Measurements from ENCODE around the gene TOGARAM2.

Gene TOGARAM2

GRCh38 chr2:28981016-28981441, at the start of gene TOGARAM2:
TOGARAM2 (plus strand) TSS chr2:28981298; CDS start chr2:28994835, 13,537 bp downstream.
- DNase-seq = no peak

DNA sequence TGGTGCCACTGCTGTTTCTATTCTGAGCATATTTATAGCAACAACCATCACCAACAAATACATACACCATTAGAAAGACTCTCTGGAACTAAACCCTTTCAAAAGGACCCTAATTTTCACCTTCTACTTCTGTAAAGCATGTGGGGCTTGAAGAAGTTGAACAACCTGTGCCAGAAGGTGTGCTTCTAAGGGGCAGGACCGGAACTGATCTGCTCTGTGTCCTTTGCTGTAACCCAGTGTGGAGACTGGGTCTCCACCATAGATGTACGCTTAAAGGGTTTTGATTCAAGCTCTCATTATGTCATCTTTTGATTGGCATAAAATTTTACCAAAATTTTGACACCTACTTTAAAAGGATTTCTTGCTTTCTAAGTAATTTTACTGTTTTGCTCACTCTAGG, 46.3 kb upstream of the TOGARAM2 start:
- DNase-seq = no peak

DNA sequence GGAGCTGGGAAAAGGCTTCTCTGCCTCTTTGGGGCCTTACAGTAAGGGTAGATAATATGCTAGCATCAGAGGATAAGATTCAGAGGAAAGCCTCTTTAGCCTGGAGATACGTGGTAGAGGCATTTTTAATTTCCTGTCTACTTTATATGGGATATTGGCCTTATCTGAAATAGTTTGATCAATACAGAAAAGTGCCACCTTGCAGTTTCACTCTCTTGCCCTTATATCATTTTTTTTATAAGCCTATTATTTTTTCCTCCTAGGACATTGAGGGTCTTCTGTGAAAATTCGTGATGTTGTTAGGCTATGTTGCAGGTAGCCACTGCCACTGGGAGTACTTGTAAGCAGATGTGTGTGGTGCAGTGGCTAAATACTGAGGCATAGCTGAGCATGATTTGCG, 40.1 kb upstream of the TOGARAM2 start:
- no peak for DNase-seq

DNA sequence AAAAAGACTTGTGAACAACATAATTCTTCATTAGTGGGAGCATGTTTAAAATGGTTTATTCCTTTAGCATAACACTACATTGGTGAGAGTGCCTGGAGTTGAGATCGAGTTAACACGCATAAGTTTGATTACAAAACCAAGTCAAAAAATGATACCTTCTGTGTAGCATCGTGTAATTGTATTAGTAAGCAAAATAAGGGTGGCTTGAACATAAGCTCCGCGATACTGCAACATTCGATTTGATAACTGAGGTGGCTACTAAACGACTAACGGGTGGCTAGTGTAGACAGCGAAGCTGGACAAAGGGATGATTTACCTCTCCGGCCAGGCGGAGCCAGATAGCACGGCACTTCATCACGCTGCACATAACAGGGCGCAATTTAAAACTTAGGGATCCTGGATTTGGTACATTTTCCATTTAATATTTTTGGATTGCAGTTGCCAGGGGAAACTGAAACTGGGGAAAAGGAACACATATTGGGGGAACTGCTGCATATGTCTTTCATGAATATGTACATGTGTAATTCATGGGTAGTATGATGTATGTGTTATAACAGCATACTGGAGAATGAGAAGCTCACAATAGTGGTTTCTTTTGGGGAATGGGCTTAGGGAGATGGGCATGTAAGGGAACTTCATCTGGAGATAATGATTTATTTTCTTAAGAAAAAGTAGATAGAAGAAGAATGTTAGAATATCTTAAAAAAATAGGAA, 36.4 kb upstream of the TOGARAM2 start:
- no peak for DNase-seq

DNA sequence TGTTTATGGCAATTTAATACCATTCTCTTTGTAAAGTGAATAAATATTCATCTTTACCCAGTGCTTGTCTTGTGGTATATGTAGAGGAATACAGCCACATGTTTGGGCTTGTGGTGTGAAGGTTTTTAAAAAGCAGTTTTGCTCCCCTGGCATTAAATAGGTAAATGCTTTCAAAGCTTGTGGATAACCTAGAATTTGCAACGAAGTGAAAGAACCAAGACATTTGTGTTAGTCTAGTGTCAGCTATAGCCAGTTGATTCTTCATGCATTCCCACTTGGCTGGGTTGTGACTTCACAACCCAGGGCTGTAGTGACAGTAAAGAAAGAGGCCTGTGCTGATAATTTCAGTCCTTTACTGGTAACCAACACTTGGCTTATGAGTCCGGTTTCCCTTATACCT, 32.9 kb upstream of the TOGARAM2 start:
- DNase-seq = no peak

DNA sequence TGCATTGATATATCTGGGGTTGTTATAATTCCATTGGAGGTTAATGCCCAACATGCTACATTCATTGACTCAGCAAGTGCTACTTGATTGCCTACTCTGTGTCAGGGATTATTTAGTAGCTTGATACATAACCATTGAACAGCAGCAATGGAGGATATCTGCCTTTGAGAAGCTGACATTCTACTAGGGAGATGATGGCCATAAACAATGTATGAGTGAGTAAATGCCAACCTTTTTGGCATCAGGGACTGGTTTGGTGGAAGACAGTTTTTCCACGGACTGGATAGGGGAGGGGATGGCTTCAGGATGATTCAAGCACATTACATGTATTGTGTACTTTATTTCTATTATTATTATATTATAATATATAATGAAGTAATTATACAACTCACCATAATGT, 31.9 kb upstream of the TOGARAM2 start:
- no peak for DNase-seq

DNA sequence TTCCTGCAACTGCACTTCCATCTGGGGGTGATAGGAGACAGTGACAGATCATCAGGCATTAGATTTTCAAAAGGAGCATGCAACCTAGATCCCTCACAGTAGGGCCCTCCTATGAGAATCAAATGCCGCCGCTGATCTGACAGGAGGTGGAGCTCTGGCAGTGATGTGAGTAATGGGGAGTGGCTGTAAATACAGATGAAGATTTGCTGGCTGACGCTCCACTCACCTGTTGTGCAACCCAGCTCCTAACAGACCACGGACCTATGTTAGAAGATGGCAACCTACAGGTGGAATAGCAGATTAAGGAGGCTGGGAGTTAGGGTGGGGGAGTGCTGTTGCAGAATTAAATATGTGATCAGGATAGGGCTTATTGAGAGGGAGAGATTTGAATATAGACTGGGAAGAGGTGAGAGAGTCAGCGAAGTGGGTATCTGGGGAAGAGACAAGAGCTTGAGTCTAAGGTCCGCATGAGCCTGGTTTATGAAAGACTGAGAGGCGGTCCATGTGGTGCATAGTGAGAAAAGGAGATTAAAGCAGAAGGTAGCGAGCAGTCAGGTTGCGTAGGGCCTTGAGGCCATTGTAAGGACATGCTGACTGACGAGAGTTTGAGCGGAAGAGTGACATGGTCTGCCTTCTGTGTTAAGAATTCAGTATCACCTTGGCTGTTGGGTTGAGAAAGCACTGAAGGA, 31.3 kb upstream of the TOGARAM2 start:
- no peak for DNase-seq

- no peak for DNase-seq
Observed at GRCh38 chr2:28950941-28951630, 30.0 kb upstream of the TOGARAM2 start.

GRCh38 chr2:28951910-28952835, 28.9 kb upstream of the TOGARAM2 start:
- no peak for DNase-seq

GRCh38 chr2:28952836-28953211, 28.3 kb upstream of the TOGARAM2 start:
- no peak for DNase-seq

DNA sequence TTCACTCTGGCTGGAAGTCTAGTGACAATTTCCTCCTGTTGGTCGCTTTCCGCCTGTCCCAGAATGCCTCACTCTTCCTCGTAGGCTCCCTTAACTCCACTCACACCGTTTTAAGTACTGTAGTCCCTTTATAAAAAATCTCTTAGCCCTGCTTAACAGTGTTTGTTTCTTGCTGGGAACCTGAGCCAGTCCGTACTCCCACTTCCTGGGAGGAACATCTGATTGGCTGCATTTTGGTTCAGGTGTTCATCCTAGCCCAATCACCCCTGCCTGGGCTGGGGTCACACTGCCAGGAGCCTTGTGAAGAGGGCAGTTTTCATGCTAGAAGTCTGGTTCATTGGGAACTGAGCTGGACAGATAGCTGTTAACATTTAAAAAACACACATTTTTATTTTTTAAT, 25.6 kb upstream of the TOGARAM2 start:
- no peak for DNase-seq

GRCh38 chr2:28956415-28956826, 24.7 kb upstream of the TOGARAM2 start:
- DNase-seq = no peak

DNA sequence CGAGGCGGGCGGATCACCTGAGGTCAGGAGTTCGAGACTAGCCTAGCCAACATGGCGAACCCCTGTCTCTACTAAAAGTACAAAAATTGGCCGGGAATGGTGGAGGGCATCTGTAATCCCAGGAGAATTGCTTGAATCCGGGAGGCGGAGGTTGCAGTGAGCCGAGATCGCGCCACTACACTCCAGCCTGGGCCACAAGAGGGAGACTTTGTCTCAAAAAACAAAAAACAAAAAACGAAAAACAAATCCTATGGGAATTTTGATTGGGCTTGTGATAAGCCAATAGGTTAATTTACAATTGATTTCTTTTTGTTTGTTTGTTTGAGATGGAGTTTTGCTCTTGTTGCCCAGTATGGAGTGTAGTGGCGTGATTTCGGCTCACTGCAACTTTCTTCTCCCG, 24.2 kb upstream of the TOGARAM2 start:
- no peak for DNase-seq

DNA sequence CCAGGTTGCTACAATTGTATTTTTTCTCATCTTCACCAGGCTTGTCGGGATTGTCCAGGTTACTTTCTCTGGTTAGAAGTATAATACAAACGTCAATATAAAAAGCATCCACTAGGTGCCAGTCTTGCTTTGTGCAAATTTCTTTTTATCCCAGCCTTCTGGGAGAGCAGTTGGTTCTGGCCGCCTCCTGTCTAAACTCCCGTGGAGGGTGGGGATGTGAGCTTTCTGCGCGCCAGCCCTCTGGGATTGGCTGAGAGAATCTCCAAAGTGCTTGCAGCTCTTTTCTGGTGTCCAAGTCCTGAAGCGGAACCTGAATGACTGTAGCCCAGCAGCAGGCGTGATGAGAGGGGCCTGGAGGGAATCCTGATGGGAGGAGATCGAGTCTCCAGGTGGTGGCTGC, 22.4 kb upstream of the TOGARAM2 start:
- DNase-seq = peak; percentile 33

- DNase-seq = no peak
Observed at GRCh38 chr2:28960401-28960800, 20.7 kb upstream of the TOGARAM2 start.

- no peak for DNase-seq
Observed at GRCh38 chr2:28962505-28962904, 18.6 kb upstream of the TOGARAM2 start.

DNA sequence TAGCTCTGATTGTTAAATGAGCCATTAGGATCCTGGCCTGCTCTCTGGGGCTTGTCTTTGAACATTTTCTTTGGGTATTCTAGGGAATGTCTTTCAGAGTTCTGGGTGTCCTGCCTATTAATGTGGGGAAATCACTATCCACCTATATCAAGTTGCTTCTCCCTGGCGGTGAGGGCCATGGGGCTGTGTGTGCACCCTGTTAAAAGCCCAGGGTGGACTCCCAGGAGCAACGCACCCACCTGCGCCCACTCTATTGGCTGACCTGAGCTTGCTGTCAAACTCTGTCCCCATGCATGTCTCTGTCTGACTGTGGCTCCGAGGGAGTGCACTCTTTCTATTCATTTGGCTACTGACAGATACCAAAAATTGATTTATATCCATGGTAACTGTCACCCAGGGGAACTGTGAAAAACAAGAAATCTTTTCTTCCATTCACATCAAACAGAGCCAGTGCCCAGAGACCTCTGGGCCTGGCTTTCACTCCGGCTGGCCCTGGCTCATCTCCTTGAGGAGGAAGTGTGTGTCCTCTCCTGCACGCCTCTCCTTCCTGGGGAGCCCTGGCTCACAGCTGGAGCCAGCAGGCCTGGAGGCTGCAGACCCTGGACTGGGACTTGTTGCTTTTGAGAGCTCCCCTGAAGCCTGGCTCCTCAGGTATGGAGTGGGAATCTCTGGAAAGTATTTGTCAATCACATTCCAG, 10.5 kb upstream of the TOGARAM2 start:
- DNase-seq = no peak

DNA sequence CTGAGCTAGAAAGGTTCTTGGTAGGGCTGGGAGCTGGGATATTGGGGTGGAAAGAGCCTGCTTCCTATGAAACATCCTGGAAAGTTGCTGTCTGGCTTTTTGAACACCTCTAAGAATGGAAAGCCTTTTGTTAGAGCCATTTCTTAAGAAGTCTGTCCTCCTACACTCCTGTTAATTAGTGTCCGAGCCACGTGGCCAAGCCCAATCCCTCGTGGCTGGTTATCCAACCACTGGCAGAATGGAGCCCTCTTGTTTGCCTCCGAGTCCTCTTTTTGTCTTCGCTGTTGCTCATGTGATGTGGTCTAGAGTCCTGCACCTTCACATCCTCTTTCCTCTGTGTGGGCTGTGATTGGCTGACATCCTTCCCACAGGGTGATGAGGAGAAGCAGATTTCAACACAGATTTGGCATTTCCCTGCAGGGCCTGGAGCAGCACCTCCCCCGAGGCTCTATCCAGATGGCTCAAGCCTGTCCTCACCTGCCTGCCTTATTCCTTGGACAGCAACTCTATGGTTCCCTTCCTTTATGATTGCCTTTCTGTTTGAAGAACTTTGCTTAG, 8.2 kb upstream of the TOGARAM2 start:
- no peak for DNase-seq

DNA sequence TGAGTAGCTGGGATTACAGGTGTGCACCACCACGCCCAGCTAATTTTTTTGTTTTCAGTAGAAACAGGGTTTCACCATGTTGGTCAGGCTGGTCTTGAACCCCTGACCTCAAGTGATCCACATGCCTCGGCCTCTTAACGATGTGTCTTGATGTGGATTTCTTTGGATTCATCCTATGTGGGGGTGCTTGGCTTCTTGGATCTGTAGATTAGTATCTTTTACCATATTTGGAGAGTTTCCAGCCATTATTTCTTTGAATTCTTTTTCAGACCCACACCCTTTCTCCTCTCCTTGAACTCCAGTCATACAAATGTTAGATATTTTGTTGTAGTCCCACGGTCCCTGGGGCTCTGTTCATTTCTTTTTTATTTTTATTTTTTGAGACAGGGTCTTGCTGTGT, 6.8 kb upstream of the TOGARAM2 start:
- DNase-seq = no peak

- DNase-seq = no peak
Observed at GRCh38 chr2:28975671-28976070, 5.4 kb upstream of the TOGARAM2 start.

GRCh38 chr2:28976584-28976983, 4.5 kb upstream of the TOGARAM2 start:
- DNase-seq = no peak

All from NCI-H526 treated with DMSO at 0.1 percent for 48 hours (cell line).